Sigmoid colon (tissue), 7 donors: ENCODE data around the gene TNXB. TPM values are rescaled to one million over a fixed set of nuclear protein-coding genes. Genes with fewer than 3 reads are reported as not detected.
"Not testable (repeated sequence)": the region's sequence is repeated elsewhere in the genome, so short reads cannot be mapped to it uniquely, and the experiment has no call there.

ENCODE experiments used
- DNase-seq: peaks from one replicate; pipeline ENCODE4 v3.0.0-alpha.2; 2019
- H3K27ac ChIP-seq, 4 donors: fragments of 200-600 bp; sonication (generic); one replicate each; pipeline ENCODE4 v1.5.1; 2016 to 2019; ENCODE audit warnings: mild to moderate bottlenecking in 1 of 4
- H3K27me3 ChIP-seq, 3 donors: fragments of 200-600 bp; sonication (generic); one replicate each; pipeline ENCODE4 v1.5.1; 2019; ENCODE audit warnings: mild to moderate bottlenecking in 1 of 3
- H3K36me3 ChIP-seq, 4 donors: fragments of 200-600 bp; sonication (generic); one replicate each; pipeline ENCODE4 v1.5.1; 2016 to 2019
- H3K4me1 ChIP-seq, 4 donors: fragments of 200-600 bp; sonication (generic); one replicate each; pipeline ENCODE4 v1.5.1; 2017 to 2019
- H3K4me3 ChIP-seq, 4 donors: fragments of 200-600 bp; sonication (generic); one replicate each; pipeline ENCODE4 v1.5.1; 2017 to 2019; ENCODE audit warnings: mild to moderate bottlenecking in 2 of 4, moderate library complexity in 1 of 4
- H3K9me3 ChIP-seq, 4 donors: fragments of 200-600 bp in 3 of 4; sonication (generic) in 3 of 4; one replicate each; pipeline versions ENCODE4 v1.5.1 to v1.6.1; 2013 to 2019
- WGBS, 2 donors: extraction: QIAGEN DNeasy Blood & Tissue Kit; methylation state at CpG; one replicate each; pipeline ENCODE4 v1.1.7; 2013; 5-methylcytosine and 5-hydroxymethylcytosine counted together
- intact Hi-C: fragments of 100-400 bp; cut with DNase I; formaldehyde crosslinking; loops from one replicate; pipeline ENCODE4 v1.15.1; 2023
- polyA plus RNA-seq, 3 donors: library from polyadenylated mRNA; stranded (reverse); fragments of 200-250 nt; gene quantifications; one replicate each; pipeline ENCODE4 v1.2.3, GENCODE V29; 2013
- small RNA-seq, 3 donors: library from RNA; depleted of rRNA; stranded (forward); fragments of <200 nt; gene quantifications; one replicate each; pipeline ENCODE3, GENCODE V24; 2016
- total RNA-seq, 4 donors: library from RNA; depleted of rRNA; stranded (reverse); fragments of >200 nt; gene quantifications; one replicate each; pipeline ENCODE4 v1.1.0, GENCODE V29; 2016
- donor health status: healthy with polysubstance abuse.
- donor health status: Bipolar disorder and iron deficiency.
- donor health status: healthy.

The TNXB gene
- total and polyA plus RNA-seq, 7 donors = 1.4 to 224 (median 66.0) TPM

GRCh38 chr6:31996385-31996784, 112.8 kb downstream of the TNXB start:
- H3K4me1 ChIP-seq, H3K9me3 ChIP-seq, H3K36me3 ChIP-seq, H3K4me3 ChIP-seq, intact Hi-C loops, H3K27me3 ChIP-seq, H3K27ac ChIP-seq: not testable (repeated sequence)
- peak; percentile 53 for DNase-seq
- 92 to 94% methylated on average over 6 of the region's 6 CpGs for WGBS, 2 donors

GRCh38 chr6:31994421-31994820, 114.7 kb downstream of the TNXB start:
- H3K4me1 ChIP-seq, H3K27ac ChIP-seq, intact Hi-C loops, H3K4me3 ChIP-seq, H3K36me3 ChIP-seq, H3K27me3 ChIP-seq, H3K9me3 ChIP-seq: not testable (repeated sequence)
- 94 to 97% methylated on average over 9 to 10 of the region's 14 CpGs for WGBS, 2 donors
- peak; percentile 40 for DNase-seq

Small RNAs within 50 kb of the gene (small RNA-seq; reads per million reads assigned to genes)
- gene RNA5SP206 = 0 reads per million in 3 donors

Other genes starting within 250 kb of the TNXB start
- gene NEU1, start 246.5 kb downstream of the TNXB start, total RNA-seq = 10 to 100 TPM; 31.3 to 43.2 (median 33.6) TPM
- 10 to 100 TPM; 15.0 to 41.1 (median 31.9) TPM for gene NEU1, start 246.5 kb downstream of the TNXB start, polyA plus RNA-seq
- gene SLC44A4, start 230.3 kb downstream of the TNXB start, total RNA-seq = 1 to 10 TPM in 2 of 4 donors, not detected in 2; 1.4 to 8.0 TPM
- 100 to 1,000 TPM in 2 of 3 donors, 10 to 100 TPM in 1; 78.1 to 252 (median 106) TPM for gene SLC44A4, start 230.3 kb downstream of the TNXB start, polyA plus RNA-seq
- 10 to 100 TPM; 31.3 to 34.3 (median 33.8) TPM for gene EHMT2, start 211.6 kb downstream of the TNXB start, total RNA-seq
- 10 to 100 TPM; 11.8 to 45.0 (median 17.4) TPM for gene EHMT2, start 211.6 kb downstream of the TNXB start, polyA plus RNA-seq
- gene ZBTB12, start 207.3 kb downstream of the TNXB start, total RNA-seq = 1 to 10 TPM in 3 of 4 donors, under 1 TPM in 1; 0.83 to 2.1 (median 1.1) TPM
- 1 to 10 TPM in 2 of 3 donors, under 1 TPM in 1; 0.92 to 4.3 (median 1.2) TPM for gene ZBTB12, start 207.3 kb downstream of the TNXB start, polyA plus RNA-seq
- gene C2, start 181.6 kb downstream of the TNXB start, total RNA-seq = 10 to 100 TPM in 3 of 4 donors, 1 to 10 TPM in 1; 4.9 to 17.7 (median 13.6) TPM
- gene C2, start 181.6 kb downstream of the TNXB start, polyA plus RNA-seq = 10 to 100 TPM; 10.2 to 39.2 (median 23.1) TPM
- gene CFB, start 163.2 kb downstream of the TNXB start, total RNA-seq = 10 to 100 TPM; 14.3 to 40.0 (median 28.7) TPM
- gene CFB, start 163.2 kb downstream of the TNXB start, polyA plus RNA-seq = 100 to 1,000 TPM in 1 of 3 donors, 1 to 10 TPM in 2; 3.6 to 118 (median 9.5) TPM
- gene NELFE, start 150.4 kb downstream of the TNXB start, total RNA-seq = 10 to 100 TPM; 60.1 to 96.9 (median 75.8) TPM
- 10 to 100 TPM; 52.5 to 73.5 (median 58.9) TPM for gene NELFE, start 150.4 kb downstream of the TNXB start, polyA plus RNA-seq
- 10 to 100 TPM; 22.1 to 73.4 (median 33.4) TPM for gene SKIC2, start 150.2 kb downstream of the TNXB start, total RNA-seq
- gene SKIC2, start 150.2 kb downstream of the TNXB start, polyA plus RNA-seq = 10 to 100 TPM; 25.0 to 68.2 (median 30.6) TPM
- gene DXO, start 137.2 kb downstream of the TNXB start, total RNA-seq = 10 to 100 TPM; 11.4 to 22.7 (median 18.3) TPM
- gene DXO, start 137.2 kb downstream of the TNXB start, polyA plus RNA-seq = 10 to 100 TPM in 1 of 3 donors, 1 to 10 TPM in 2; 8.4 to 17.3 (median 9.9) TPM
- 100 to 1,000 TPM in 3 of 4 donors, 10 to 100 TPM in 1; 46.7 to 254 (median 179) TPM for gene C4A, start 127.3 kb downstream of the TNXB start, total RNA-seq
- gene C4A, start 127.3 kb downstream of the TNXB start, polyA plus RNA-seq = 10 to 100 TPM in 1 of 3 donors, 1 to 10 TPM in 2; 2.3 to 63.4 (median 3.0) TPM
- gene C4B, start 94.5 kb downstream of the TNXB start, total RNA-seq = 100 to 1,000 TPM in 2 of 4 donors, 10 to 100 TPM in 2; 74.2 to 291 (median 155) TPM
- 10 to 100 TPM in 1 of 3 donors, 1 to 10 TPM in 2; 3.2 to 64.7 (median 4.2) TPM for gene C4B, start 94.5 kb downstream of the TNXB start, polyA plus RNA-seq
- 1 to 10 TPM; 1.1 to 4.9 (median 3.2) TPM for gene CYP21A2, start 70.9 kb downstream of the TNXB start, total RNA-seq
- 1 to 10 TPM in 1 of 3 donors, under 1 TPM in 1, not detected in 1; 0.57 to 1.2 TPM for gene CYP21A2, start 70.9 kb downstream of the TNXB start, polyA plus RNA-seq
- 10 to 100 TPM; 24.5 to 73.4 (median 24.8) TPM for gene ATF6B, start 18.9 kb upstream of the TNXB start, total RNA-seq
- gene ATF6B, start 18.9 kb upstream of the TNXB start, polyA plus RNA-seq = 10 to 100 TPM; 10.9 to 93.6 (median 14.4) TPM
- 1 to 10 TPM; 2.1 to 5.5 (median 4.2) TPM for gene FKBPL, start 20.9 kb upstream of the TNXB start, total RNA-seq
- gene FKBPL, start 20.9 kb upstream of the TNXB start, polyA plus RNA-seq = 10 to 100 TPM in 1 of 3 donors, 1 to 10 TPM in 2; 4.9 to 10.4 (median 6.0) TPM
- gene PRRT1, start 42.6 kb upstream of the TNXB start, total RNA-seq = 1 to 10 TPM; 1.8 to 6.1 (median 3.1) TPM
- gene PRRT1, start 42.6 kb upstream of the TNXB start, polyA plus RNA-seq = 1 to 10 TPM in 2 of 3 donors, under 1 TPM in 1; 0.46 to 3.3 (median 1.8) TPM
- gene PPT2, start 44.8 kb upstream of the TNXB start, total RNA-seq = 100 to 1,000 TPM in 2 of 4 donors, 10 to 100 TPM in 2; 15.5 to 126 (median 62.7) TPM
- gene PPT2, start 44.8 kb upstream of the TNXB start, polyA plus RNA-seq = 10 to 100 TPM in 1 of 3 donors, 1 to 10 TPM in 2; 3.0 to 13.0 (median 5.4) TPM
- gene EGFL8, start 55.3 kb upstream of the TNXB start, total RNA-seq = 10 to 100 TPM in 3 of 4 donors, 1 to 10 TPM in 1; 8.1 to 24.4 (median 14.3) TPM
- 10 to 100 TPM in 2 of 3 donors, 1 to 10 TPM in 1; 2.3 to 15.1 (median 13.8) TPM for gene EGFL8, start 55.3 kb upstream of the TNXB start, polyA plus RNA-seq
- gene AGPAT1, start 66.7 kb upstream of the TNXB start, total RNA-seq = 10 to 100 TPM; 32.4 to 45.7 (median 36.5) TPM
- gene AGPAT1, start 66.7 kb upstream of the TNXB start, polyA plus RNA-seq = 10 to 100 TPM; 36.6 to 54.2 (median 37.9) TPM
- gene RNF5, start 69.1 kb upstream of the TNXB start, total RNA-seq = 100 to 1,000 TPM in 2 of 4 donors, 10 to 100 TPM in 2; 61.5 to 118 (median 95.1) TPM
- gene RNF5, start 69.1 kb upstream of the TNXB start, polyA plus RNA-seq = 100 to 1,000 TPM in 2 of 3 donors, 10 to 100 TPM in 1; 95.2 to 220 (median 189) TPM
- gene AGER, start 74.9 kb upstream of the TNXB start, total RNA-seq = 1 to 10 TPM; 1.9 to 8.9 (median 5.3) TPM
- 10 to 100 TPM in 1 of 3 donors, 1 to 10 TPM in 1, not detected in 1; 2.4 to 10.6 TPM for gene AGER, start 74.9 kb upstream of the TNXB start, polyA plus RNA-seq
- 10 to 100 TPM; 53.6 to 67.7 (median 57.0) TPM for gene PBX2, start 80.9 kb upstream of the TNXB start, total RNA-seq
- gene PBX2, start 80.9 kb upstream of the TNXB start, polyA plus RNA-seq = 10 to 100 TPM; 16.6 to 55.2 (median 19.8) TPM
- gene GPSM3, start 83.3 kb upstream of the TNXB start, total RNA-seq = 10 to 100 TPM in 3 of 4 donors, 1 to 10 TPM in 1; 5.0 to 13.3 (median 10.4) TPM
- gene GPSM3, start 83.3 kb upstream of the TNXB start, polyA plus RNA-seq = 10 to 100 TPM; 15.5 to 56.2 (median 15.6) TPM
- gene NOTCH4, start 114.7 kb upstream of the TNXB start, total RNA-seq = 10 to 100 TPM in 1 of 4 donors, 1 to 10 TPM in 3; 5.4 to 23.0 (median 6.3) TPM
- gene NOTCH4, start 114.7 kb upstream of the TNXB start, polyA plus RNA-seq = 1 to 10 TPM; 1.2 to 9.9 (median 1.8) TPM